ENCODE results near the gene FAM110D.

FAM110D gene

GRCh38 chr1:26122988-26123973 lies 35.6 kb upstream of the FAM110D start:
- Histone ChIP-seq H3K9me3 (ENCODE audit: control insufficient read depth, low read length) (no peaks in the 10 kb centered on the region), H3K4me1 (ENCODE audit: control insufficient read depth, insufficient read depth, low read length, poor library complexity, severe bottlenecking) (peaks cover 10% of the 10 kb centered on the region), H3K27ac (ENCODE audit: low read depth, low read length, severe bottlenecking) (no peak overlapping the region), H3K36me3 (ENCODE audit: control insufficient read depth, insufficient read depth, low read length) (no peaks in the 10 kb centered on the region), H3K4me3 (ENCODE audit: extremely low read depth, insufficient read depth, low read length, poor library complexity, severe bottlenecking) (no peak overlapping the region)
- no CpG with 5 or more reads among the region's 7 CpGs for WGBS, 2 experiments (ENCODE audit: insufficient coverage in 2 of 2)

GRCh38 chr1:26124418-26125331 lies 34.2 kb upstream of the FAM110D start:
- no peaks in the 10 kb centered on the region for H3K36me3 ChIP-seq (ENCODE audit: control insufficient read depth, insufficient read depth, low read length)
- no peaks in the 10 kb centered on the region for H3K9me3 ChIP-seq (ENCODE audit: control insufficient read depth, low read length)
- 100% methylated on average over 1 of the region's 4 CpGs; no CpG with 5 or more reads in 1 of the 2 experiments for WGBS, 2 experiments (ENCODE audit: insufficient coverage in 2 of 2)
- no peak overlapping the region for H3K27ac ChIP-seq (ENCODE audit: low read depth, low read length, severe bottlenecking)
- H3K4me3 ChIP-seq (ENCODE audit: extremely low read depth, insufficient read depth, low read length, poor library complexity, severe bottlenecking), result no peak overlapping the region
- peaks cover 10% of the 10 kb centered on the region for H3K4me1 ChIP-seq (ENCODE audit: control insufficient read depth, insufficient read depth, low read length, poor library complexity, severe bottlenecking)

DNA sequence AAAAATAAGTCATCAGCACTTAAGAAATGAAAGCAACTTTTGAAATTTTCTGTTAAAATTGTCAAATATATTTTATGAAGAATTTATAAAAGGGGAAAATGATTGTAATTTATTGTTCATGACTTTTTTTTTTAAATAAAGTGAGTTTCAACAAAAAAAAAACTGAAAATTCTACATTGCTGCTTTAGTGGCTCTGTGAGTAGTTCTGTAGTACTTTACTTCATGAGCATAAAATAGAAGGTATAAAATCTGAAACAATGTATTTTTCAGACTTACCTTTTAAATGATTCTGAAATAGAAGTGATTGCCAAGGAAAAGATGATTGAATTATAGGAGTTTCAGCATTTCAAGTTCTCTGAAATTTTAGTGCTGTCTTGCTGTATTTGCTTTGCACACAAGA lies 33.5 kb upstream of the FAM110D start:
- Histone ChIP-seq H3K4me1 (ENCODE audit: control insufficient read depth, insufficient read depth, low read length, poor library complexity, severe bottlenecking) (peaks cover 10% of the 10 kb centered on the region), H3K27ac (ENCODE audit: low read depth, low read length, severe bottlenecking) (no peak overlapping the region), H3K9me3 (ENCODE audit: control insufficient read depth, low read length) (no peaks in the 10 kb centered on the region), H3K36me3 (ENCODE audit: control insufficient read depth, insufficient read depth, low read length) (no peaks in the 10 kb centered on the region), H3K4me3 (ENCODE audit: extremely low read depth, insufficient read depth, low read length, poor library complexity, severe bottlenecking) (no peak overlapping the region)

DNA sequence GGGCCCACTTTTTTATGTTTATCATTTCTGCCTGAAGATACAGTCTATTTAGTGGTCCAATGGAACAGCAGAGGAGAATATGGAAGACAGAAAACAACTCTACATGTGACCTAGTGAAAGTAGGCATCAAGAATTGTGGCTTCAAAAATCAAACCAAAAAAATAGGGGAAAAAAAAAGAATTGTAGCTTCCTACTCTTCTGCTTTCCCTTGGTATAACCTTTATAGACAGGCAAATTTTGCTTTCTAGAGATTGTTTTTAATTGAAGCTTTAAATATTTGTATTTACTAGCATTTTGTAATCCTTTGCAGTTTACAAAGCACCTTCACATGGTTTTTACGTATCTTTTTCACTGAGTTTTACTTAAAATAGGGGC lies 32.9 kb upstream of the FAM110D start:
- WGBS, 2 experiments (ENCODE audit: insufficient coverage in 2 of 2), result no CpG with 5 or more reads among the region's 1 CpG
- H3K9me3 ChIP-seq (ENCODE audit: control insufficient read depth, low read length), result no peaks in the 10 kb centered on the region
- H3K36me3 ChIP-seq (ENCODE audit: control insufficient read depth, insufficient read depth, low read length), result no peaks in the 10 kb centered on the region
- H3K27ac ChIP-seq (ENCODE audit: low read depth, low read length, severe bottlenecking), result no peak overlapping the region
- H3K4me1 ChIP-seq (ENCODE audit: control insufficient read depth, insufficient read depth, low read length, poor library complexity, severe bottlenecking), result peaks cover 10% of the 10 kb centered on the region
- no peak overlapping the region for H3K4me3 ChIP-seq (ENCODE audit: extremely low read depth, insufficient read depth, low read length, poor library complexity, severe bottlenecking)

DNA sequence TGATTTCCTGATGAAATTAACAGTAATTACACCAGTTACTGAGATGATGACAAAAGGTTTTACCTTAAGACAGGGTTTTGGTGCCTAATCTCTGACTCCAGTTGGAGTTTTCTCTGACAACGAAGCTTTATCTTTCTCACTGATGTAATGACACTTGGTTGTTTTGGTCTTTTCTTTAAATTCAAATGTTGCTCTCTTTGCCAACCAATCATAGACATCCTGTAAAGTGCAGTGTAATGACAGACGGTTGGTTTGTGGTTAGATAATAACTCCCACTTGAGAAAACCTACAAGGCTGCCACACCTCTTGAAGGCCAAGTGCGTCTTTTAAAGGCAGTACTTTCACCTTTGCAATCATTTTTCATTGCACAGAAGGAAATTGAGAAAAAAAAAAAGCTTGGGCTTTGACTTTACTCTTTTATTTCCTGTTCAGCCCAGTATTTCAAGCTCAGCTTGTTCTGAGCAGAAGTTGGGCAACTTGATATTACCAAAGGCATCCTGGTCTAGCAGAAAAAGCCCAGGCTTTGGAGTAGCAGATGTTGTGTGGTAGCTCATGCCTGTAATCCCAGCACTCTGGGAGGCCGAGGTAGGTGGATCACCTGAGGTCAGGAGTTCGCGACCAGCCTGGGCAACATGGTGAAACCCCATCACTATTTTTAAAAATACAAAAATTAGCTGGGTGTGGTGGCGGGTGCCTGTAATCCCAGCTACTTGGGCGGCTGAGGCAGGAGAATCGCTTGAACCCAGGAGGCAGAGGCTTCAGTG lies 32.4 kb upstream of the FAM110D start:
- H3K36me3 ChIP-seq (ENCODE audit: control insufficient read depth, insufficient read depth, low read length), result no peaks in the 10 kb centered on the region

DNA sequence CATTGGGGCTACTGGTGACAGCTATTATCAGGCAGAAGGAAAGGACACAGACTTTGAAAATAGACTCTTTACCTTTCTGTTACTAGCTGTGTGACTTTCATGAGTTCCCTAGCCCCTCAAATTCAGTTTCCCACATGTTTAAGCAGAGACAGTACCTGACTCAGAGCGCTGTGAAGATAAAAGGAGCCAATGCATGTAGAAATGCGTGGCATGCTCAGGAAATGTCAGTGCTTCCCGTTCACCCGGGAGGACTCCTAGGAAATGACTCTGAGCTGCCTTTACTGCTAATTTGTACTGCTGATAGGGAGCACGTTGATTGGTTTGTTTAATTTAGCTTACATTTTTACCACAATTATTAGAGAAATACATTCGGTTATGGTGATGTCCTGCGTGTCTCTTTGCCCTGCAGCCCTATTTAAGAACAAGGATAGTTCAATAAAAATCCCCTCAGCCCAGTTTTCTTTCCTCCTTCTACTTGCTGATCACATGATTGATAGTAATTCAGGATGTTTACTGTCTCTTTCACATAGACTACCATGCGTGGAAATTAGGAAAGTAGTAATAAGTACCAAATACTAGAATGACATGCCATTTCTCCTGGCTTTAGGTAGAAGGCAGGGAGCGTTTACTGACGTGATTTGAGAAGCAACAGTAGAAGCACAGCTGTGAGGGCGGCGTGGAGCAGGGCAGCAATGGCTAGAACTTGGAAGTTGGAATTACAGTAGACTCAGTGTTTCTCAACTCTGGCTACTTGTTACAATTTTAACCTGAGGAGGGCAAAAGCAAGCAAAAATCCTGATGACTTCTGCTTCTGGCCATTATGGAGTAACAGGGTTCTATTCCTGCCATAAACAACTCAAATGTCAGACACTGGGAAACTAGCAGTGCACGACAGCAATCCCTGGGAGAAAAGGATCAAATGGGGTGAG lies 31.4 kb upstream of the FAM110D start:
- Histone ChIP-seq H3K4me1 (ENCODE audit: control insufficient read depth, insufficient read depth, low read length, poor library complexity, severe bottlenecking) (peaks cover 10% of the 10 kb centered on the region), H3K4me3 (ENCODE audit: extremely low read depth, insufficient read depth, low read length, poor library complexity, severe bottlenecking) (no peak overlapping the region), H3K27ac (ENCODE audit: low read depth, low read length, severe bottlenecking) (no peak overlapping the region), H3K9me3 (ENCODE audit: control insufficient read depth, low read length) (no peaks in the 10 kb centered on the region), H3K36me3 (ENCODE audit: control insufficient read depth, insufficient read depth, low read length) (no peaks in the 10 kb centered on the region)
- 72 to 77% methylated on average over 7 to 9 of the region's 13 CpGs for WGBS, 2 experiments (ENCODE audit: insufficient coverage in 2 of 2)

More for the DNA sequence above, 32.4 kb upstream of the FAM110D start:
- Histone ChIP-seq H3K27ac (ENCODE audit: low read depth, low read length, severe bottlenecking) (no peak overlapping the region), H3K4me3 (ENCODE audit: extremely low read depth, insufficient read depth, low read length, poor library complexity, severe bottlenecking) (no peak overlapping the region), H3K4me1 (ENCODE audit: control insufficient read depth, insufficient read depth, low read length, poor library complexity, severe bottlenecking) (peaks cover 10% of the 10 kb centered on the region), H3K9me3 (ENCODE audit: control insufficient read depth, low read length) (no peaks in the 10 kb centered on the region)
- WGBS, 2 experiments (ENCODE audit: insufficient coverage in 2 of 2), result 82 to 94% methylated on average over 2 to 3 of the region's 9 CpGs

GRCh38 chr1:26129778-26130177 lies 29.1 kb upstream of the FAM110D start:
- 100% methylated on average over 1 of the region's 4 CpGs for WGBS, 2 experiments (ENCODE audit: insufficient coverage in 2 of 2)
- H3K36me3 ChIP-seq (ENCODE audit: control insufficient read depth, insufficient read depth, low read length), result no peaks in the 10 kb centered on the region

DNA sequence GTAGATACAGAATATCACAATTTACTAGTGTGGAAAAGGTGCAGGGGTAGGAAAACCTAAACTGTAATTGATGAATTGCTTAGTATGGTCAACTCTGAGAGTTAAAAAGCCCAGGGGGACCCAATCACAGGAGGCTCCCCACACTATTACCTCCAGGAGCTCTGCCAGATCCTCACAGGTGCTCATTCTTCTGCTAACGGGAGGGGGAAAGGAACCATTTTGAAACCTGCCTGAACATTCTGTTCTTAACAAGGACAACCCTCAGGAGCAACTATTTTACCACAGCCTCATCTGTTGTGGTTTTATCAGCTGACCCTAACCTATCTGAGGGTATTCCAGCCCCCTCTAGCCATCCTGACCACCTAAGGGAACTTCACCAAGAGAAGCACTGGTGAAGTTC lies 28.2 kb upstream of the FAM110D start:
- H3K4me1 ChIP-seq (ENCODE audit: control insufficient read depth, insufficient read depth, low read length, poor library complexity, severe bottlenecking), result peaks cover 10% of the 10 kb centered on the region
- no peak overlapping the region for H3K27ac ChIP-seq (ENCODE audit: low read depth, low read length, severe bottlenecking)
- H3K9me3 ChIP-seq (ENCODE audit: control insufficient read depth, low read length), result no peaks in the 10 kb centered on the region
- WGBS, 2 experiments (ENCODE audit: insufficient coverage in 2 of 2), result 90% methylated on average over 1 of the region's 1 CpG; no CpG with 5 or more reads in 1 of the 2 experiments
- no peaks in the 10 kb centered on the region for H3K36me3 ChIP-seq (ENCODE audit: control insufficient read depth, insufficient read depth, low read length)
- H3K4me3 ChIP-seq (ENCODE audit: extremely low read depth, insufficient read depth, low read length, poor library complexity, severe bottlenecking), result no peak overlapping the region

More at GRCh38 chr1:26129778-26130177, 29.1 kb upstream of the FAM110D start:
- Histone ChIP-seq H3K9me3 (ENCODE audit: control insufficient read depth, low read length) (no peaks in the 10 kb centered on the region), H3K4me3 (ENCODE audit: extremely low read depth, insufficient read depth, low read length, poor library complexity, severe bottlenecking) (no peak overlapping the region), H3K27ac (ENCODE audit: low read depth, low read length, severe bottlenecking) (no peak overlapping the region), H3K4me1 (ENCODE audit: control insufficient read depth, insufficient read depth, low read length, poor library complexity, severe bottlenecking) (peaks cover 10% of the 10 kb centered on the region)

- 83 to 94% methylated on average over 2 to 3 of the region's 5 CpGs for WGBS, 2 experiments (ENCODE audit: insufficient coverage in 2 of 2)
- Histone ChIP-seq H3K36me3 (ENCODE audit: control insufficient read depth, insufficient read depth, low read length) (no peaks in the 10 kb centered on the region), H3K9me3 (ENCODE audit: control insufficient read depth, low read length) (no peaks in the 10 kb centered on the region), H3K4me3 (ENCODE audit: extremely low read depth, insufficient read depth, low read length, poor library complexity, severe bottlenecking) (no peak overlapping the region), H3K4me1 (ENCODE audit: control insufficient read depth, insufficient read depth, low read length, poor library complexity, severe bottlenecking) (peaks cover 7% of the 10 kb centered on the region), H3K27ac (ENCODE audit: low read depth, low read length, severe bottlenecking) (no peak overlapping the region)
These were observed 26.6 kb upstream of the FAM110D start for GRCh38 chr1:26132128-26132833.
